Transverse colon (tissue), 4 donors: ENCODE measurements around the gene CDSN. TPM values are rescaled to one million over a fixed set of nuclear protein-coding genes. Genes with fewer than 3 reads are reported as not detected.

Experiments used
- DNase-seq: peaks from one replicate; pipeline ENCODE4 v3.0.0-alpha.2; 2019
- H3K27ac ChIP-seq, 4 donors: fragments of 200-600 bp; sonication (generic); 2 replicates each; pipeline ENCODE4 v1.5.1; 2016 to 2018; ENCODE audit warnings: inconsistent platforms in 4 of 4
- H3K27me3 ChIP-seq: fragments of 200-600 bp; sonication (generic); 2 replicates; pipeline ENCODE4 v1.5.1; 2017; ENCODE audit warnings: inconsistent platforms
- H3K36me3 ChIP-seq, 4 donors: fragments of 200-600 bp; sonication (generic); 2 replicates each; pipeline ENCODE4 v1.5.1; 2017 to 2019; ENCODE audit warnings: inconsistent platforms in 4 of 4
- H3K4me1 ChIP-seq, 4 donors: fragments of 200-600 bp; sonication (generic); 2 replicates each; pipeline ENCODE4 v1.5.1; 2017 to 2020; ENCODE audit warnings: inconsistent platforms in 4 of 4
- H3K4me3 ChIP-seq, 4 donors: fragments of 200-600 bp; sonication (generic); 1 replicate in 1 of 4; 2 replicates in 3 of 4; pipeline versions ENCODE4 v1.5.1 to v1.6.1; 2017 to 2019; ENCODE audit warnings: inconsistent platforms in 4 of 4
- H3K9me3 ChIP-seq, 2 donors: fragments of 200-600 bp; sonication (generic); 2 replicates each; pipeline ENCODE4 v1.5.1; 2017 to 2019; ENCODE audit warnings: inconsistent platforms in 2 of 2
- CTCF ChIP-seq, 5 experiments: fragments of 200-600 bp in 3 of 5; fragments of 450-650 bp in 2 of 5; sonication (generic) in 3 of 5; IDR thresholded peaks; 1 replicate in 2 of 5; 2 replicates in 3 of 5; pipeline ENCODE4 v1.5.1; 2016 to 2017; ENCODE audit warnings: antibody characterized with exemption in 5 of 5, inconsistent platforms in 3 of 5, mild to moderate bottlenecking in 2 of 5, moderate library complexity in 1 of 5
- EP300 ChIP-seq: sonication (generic); formaldehyde crosslinking; IDR thresholded peaks from one replicate; pipeline ENCODE4 v1.6.1; 2017; ENCODE audit warnings: antibody characterized with exemption, low read depth
- POLR2A ChIP-seq: fragments of 450-650 bp; IDR thresholded peaks from one replicate; pipeline ENCODE4 v1.6.1; 2016; ENCODE audit warnings: antibody characterized with exemption, mild to moderate bottlenecking, moderate library complexity
- POLR2AphosphoS5 ChIP-seq, 3 donors: sonication (generic); formaldehyde crosslinking; IDR thresholded peaks; one replicate each; pipeline ENCODE4 v1.6.1; 2016; ENCODE audit warnings: antibody characterized with exemption in 3 of 3
- WGBS, 2 donors: methylation state at CpG; one replicate each; pipeline ENCODE4 v1.1.5; 2018; ENCODE audit warnings: low coverage in 1 of 2; 5-methylcytosine and 5-hydroxymethylcytosine counted together
- in situ Hi-C, 4 donors: fragments of 200-750 bp; cut with MboI; loops; one replicate each; pipeline versions ENCODE4 v1.15.0 to v1.15.1; 2017; ENCODE audit warnings: low sequenced_read_pairs in 3 of 4, low pct_ligation_motif_present in 1 of 4, low pct_unique_long_range_greater_than_20kb in 1 of 4
- intact Hi-C: fragments of 100-400 bp; cut with DNase I; formaldehyde crosslinking; loops from one replicate; pipeline ENCODE4 v1.15.1; 2023; ENCODE audit warnings: low total_unique reads
- total RNA-seq, 4 donors: library from RNA; depleted of rRNA; stranded (reverse); fragments of >200 nt; gene quantifications; one replicate each; pipeline ENCODE4 v1.1.0, GENCODE V29; 2016

The CDSN gene
- total RNA-seq, 4 donors from 2014 or later, result not detected

GRCh38 chr6:31131595-31131994, 11.3 kb upstream of the CDSN start:
- WGBS, 2 donors, result 90 to 95% methylated on average over 3 of the region's 3 CpGs
- TF ChIP-seq CTCF (IDR thresholded peaks at IDR 0.05), result no peak
- TF ChIP-seq POLR2A, result no peak
- no peak for TF ChIP-seq POLR2AphosphoS5 (IDR thresholded peaks at IDR 0.05)
- no peak for TF ChIP-seq EP300
- no peak overlapping the region for H3K4me3 ChIP-seq
- no peaks in the 10 kb centered on the region for H3K27me3 ChIP-seq
- no peaks in the 10 kb centered on the region for H3K36me3 ChIP-seq
- in situ Hi-C loops (loop anchor here in 3 of 4 donors (10.0 kb wide), 3 partner anchors 63 to 313 kb away; no protein-coding TSS in a partner anchor), intact Hi-C loops (no loop called here)
- DNase-seq, result no peak
- no peak overlapping the region for H3K27ac ChIP-seq
- no peaks in the 10 kb centered on the region for H3K9me3 ChIP-seq
- no peaks in the 10 kb centered on the region for H3K4me1 ChIP-seq

DNA sequence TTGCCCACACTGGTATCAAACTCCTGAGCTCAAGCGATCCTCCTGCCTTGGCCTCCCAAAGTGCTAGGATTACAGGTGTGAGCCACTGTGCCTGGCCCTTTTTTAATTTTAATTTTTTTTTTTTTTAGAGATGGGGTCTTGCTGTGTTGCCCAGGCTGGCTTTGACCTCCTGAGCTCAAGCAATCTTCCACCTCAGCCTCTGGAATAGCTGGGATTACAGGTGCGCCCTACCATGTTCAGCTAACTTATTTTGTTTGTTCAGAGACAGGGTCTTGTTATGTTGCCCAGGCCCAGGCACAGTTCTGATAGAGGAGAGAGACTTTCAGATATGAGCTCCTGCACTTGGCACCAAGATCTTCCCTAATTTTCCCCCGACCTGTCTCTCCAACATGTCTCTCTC, 10.5 kb upstream of the CDSN start:
- intact Hi-C loops, result no loop called here
- in situ Hi-C loops, result loop anchor here in 3 of 4 donors (10.0 kb wide), 3 partner anchors 64 to 314 kb away; no protein-coding TSS in a partner anchor
- no peaks in the 10 kb centered on the region for H3K9me3 ChIP-seq

GRCh38 chr6:31129130-31129529, 8.9 kb upstream of the CDSN start:
- intact Hi-C loops, result no loop called here
- WGBS, 2 donors, result 47 to 60% methylated on average over 2 to 4 of the region's 4 CpGs
- TF ChIP-seq POLR2AphosphoS5 (IDR thresholded peaks at IDR 0.05), result no peak
- no peak for TF ChIP-seq CTCF (IDR thresholded peaks at IDR 0.05)
- TF ChIP-seq EP300, result no peak

More for the DNA sequence above, 10.5 kb upstream of the CDSN start:
- no peak for TF ChIP-seq POLR2AphosphoS5 (IDR thresholded peaks at IDR 0.05)
- TF ChIP-seq CTCF (IDR thresholded peaks at IDR 0.05), result no peak
- TF ChIP-seq EP300, result no peak
- no peak for TF ChIP-seq POLR2A
- WGBS, 2 donors, result 88 to 93% methylated on average over 1 to 3 of the region's 3 CpGs
- Histone ChIP-seq H3K27ac (no peak overlapping the region), H3K27me3 (no peaks in the 10 kb centered on the region), H3K4me3 (no peak overlapping the region), H3K4me1 (no peaks in the 10 kb centered on the region), H3K36me3 (no peaks in the 10 kb centered on the region)
- DNase-seq, result no peak

GRCh38 chr6:31128093-31128676, 7.9 kb upstream of the CDSN start:
- intact Hi-C loops (no loop called here), in situ Hi-C loops (no loop called here)
- H3K36me3 ChIP-seq, result no peaks in the 10 kb centered on the region
- peak; percentile 80 for DNase-seq
- no peak overlapping the region for H3K4me3 ChIP-seq
- H3K4me1 ChIP-seq, result peaks cover 0 to 2% (median under 1%) of the 10 kb centered on the region in 4 donors
- TF ChIP-seq POLR2A (no peak), CTCF (IDR thresholded peaks at IDR 0.05) (peak; percentile 74 to 90 (median 85))
- H3K9me3 ChIP-seq, result no peaks in the 10 kb centered on the region
- WGBS, 2 donors, result 4% methylated on average over 8 of the region's 8 CpGs; no CpG with 5 or more reads in 1 of the 2 donors
- no peak overlapping the region for H3K27ac ChIP-seq
- no peaks in the 10 kb centered on the region for H3K27me3 ChIP-seq

More at GRCh38 chr6:31129130-31129529, 8.9 kb upstream of the CDSN start:
- no peaks in the 10 kb centered on the region for H3K36me3 ChIP-seq
- H3K4me3 ChIP-seq, result no peak overlapping the region
- H3K4me1 ChIP-seq, result no peaks in the 10 kb centered on the region
- DNase-seq, result no peak
- no peaks in the 10 kb centered on the region for H3K9me3 ChIP-seq
- H3K27me3 ChIP-seq, result no peaks in the 10 kb centered on the region
- in situ Hi-C loops, result no loop called here
- no peak overlapping the region for H3K27ac ChIP-seq
